ENCODE measurements around the gene CYBRD1. TPM values are rescaled to one million over a fixed set of nuclear protein-coding genes. Genes with fewer than 3 reads are reported as not detected.

The CYBRD1 gene
- total RNA-seq, 1 experiment from 2014 or later = 7.9 TPM

GRCh38 chr2:171554991-171555615, 32.8 kb downstream of the CYBRD1 start (continued):
- TF ChIP-seq CDX4 (CRISPR knock-in tag; IDR thresholded peaks at IDR 0.05; ENCODE audit: borderline replicate concordance) (no peak), FOXK1 (CRISPR knock-in tag; IDR thresholded peaks at IDR 0.05) (no peak), ZNF317 (CRISPR knock-in tag; IDR thresholded peaks at IDR 0.05; ENCODE audit: borderline replicate concordance, low read depth) (no peak), MAX (CRISPR knock-in tag; IDR thresholded peaks at IDR 0.05) (no peak), E2F5 (CRISPR knock-in tag; IDR thresholded peaks at IDR 0.05) (no peak), ESRRA (CRISPR knock-in tag; IDR thresholded peaks at IDR 0.05; ENCODE audit: borderline replicate concordance) (no peak), ARID4B (CRISPR knock-in tag; IDR thresholded peaks at IDR 0.05; ENCODE audit: borderline replicate concordance) (no peak), TP53 (CRISPR knock-in tag; IDR thresholded peaks at IDR 0.05) (no peak), E2F4 (CRISPR knock-in tag; IDR thresholded peaks at IDR 0.05; ENCODE audit: borderline replicate concordance, low read depth) (no peak)

- no peaks in the 10 kb centered on the region for H3K9me3 Mint-ChIP-seq
- H3K27ac Mint-ChIP-seq = no peak overlapping the region
- no peaks in the 10 kb centered on the region for H3K27me3 Mint-ChIP-seq (ENCODE audit: low read depth)
- 0 out of 2 replicates have a peak, but pooled peaks cover 3% of the 10 kb centered on the region for H3K36me3 Mint-ChIP-seq
- CTCF ChIA-PET = interaction anchor here (0.5 to 1.0 kb wide), 2 partner anchors 17 to 44 kb away, joined by 3 to 4 read pairs; no protein-coding TSS in a partner anchor
- DNase-seq (ENCODE audit: low spot score) (no peak), ATAC-seq (no peak)
- no peak overlapping the region for H3K4me3 Mint-ChIP-seq
- POLR2A ChIA-PET = no interaction called here
- peaks cover 8% of the 10 kb centered on the region for H3K4me1 Mint-ChIP-seq
- no peak for TF ChIP-seq ATF1 (CRISPR knock-in tag; IDR thresholded peaks at IDR 0.05)
- no peak for TF ChIP-seq FOXP4 (CRISPR knock-in tag; IDR thresholded peaks at IDR 0.05)
- no peak for TF ChIP-seq SMAD4 (CRISPR knock-in tag; IDR thresholded peaks at IDR 0.05)
- no peak for TF ChIP-seq JUN (CRISPR knock-in tag; IDR thresholded peaks at IDR 0.05)
- no peak for TF ChIP-seq ZBTB21 (CRISPR knock-in tag; IDR thresholded peaks at IDR 0.05; ENCODE audit: borderline replicate concordance)
- no peak for TF ChIP-seq GABPB1 (CRISPR knock-in tag; IDR thresholded peaks at IDR 0.05)
- TF ChIP-seq IRF1 (CRISPR knock-in tag; IDR thresholded peaks at IDR 0.05) = no peak
- no peak for TF ChIP-seq ZMAT4 (CRISPR knock-in tag; IDR thresholded peaks at IDR 0.05)
- TF ChIP-seq MYBL2 (CRISPR knock-in tag; IDR thresholded peaks at IDR 0.05) = no peak
- TF ChIP-seq CREB1 (CRISPR knock-in tag; IDR thresholded peaks at IDR 0.05) = no peak
- TF ChIP-seq RELA (CRISPR knock-in tag; IDR thresholded peaks at IDR 0.05; ENCODE audit: borderline replicate concordance) = no peak
- no peak for TF ChIP-seq E2F1 (CRISPR knock-in tag; IDR thresholded peaks at IDR 0.05)
- no peak for TF ChIP-seq HMGXB4 (CRISPR knock-in tag; IDR thresholded peaks at IDR 0.05)
Observed at GRCh38 chr2:171557363-171557762, 35.1 kb downstream of the CYBRD1 start.

Measured in WTC11 (cell line).